ENCODE data around the gene IL11.
A peak's percentile ranks its signal among the peaks of the same experiment; 100 is the strongest.

Gene IL11

DNA sequence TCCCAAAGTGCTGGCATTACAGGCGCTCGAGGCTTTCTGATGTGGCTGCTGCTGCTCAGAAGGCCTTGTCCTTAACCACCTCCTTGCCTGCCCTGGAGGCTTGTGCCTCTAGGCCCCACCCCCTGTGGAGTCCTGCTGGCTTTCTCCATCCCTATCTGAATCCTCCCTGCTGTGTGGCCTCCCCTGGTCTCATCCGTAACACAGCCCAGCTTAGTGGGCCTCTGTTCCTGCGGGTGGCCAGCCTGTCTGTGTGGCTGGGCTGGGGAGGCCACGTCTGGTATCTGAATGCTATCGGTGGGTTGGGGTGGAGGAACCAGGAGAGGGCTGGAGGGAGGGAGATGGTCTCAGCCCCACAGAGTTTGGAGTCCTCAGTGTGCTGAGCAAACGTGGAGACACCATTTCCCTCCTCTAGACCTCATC lies 20.2 kb upstream of the IL11 start:
- DNase-seq: no peak

DNA sequence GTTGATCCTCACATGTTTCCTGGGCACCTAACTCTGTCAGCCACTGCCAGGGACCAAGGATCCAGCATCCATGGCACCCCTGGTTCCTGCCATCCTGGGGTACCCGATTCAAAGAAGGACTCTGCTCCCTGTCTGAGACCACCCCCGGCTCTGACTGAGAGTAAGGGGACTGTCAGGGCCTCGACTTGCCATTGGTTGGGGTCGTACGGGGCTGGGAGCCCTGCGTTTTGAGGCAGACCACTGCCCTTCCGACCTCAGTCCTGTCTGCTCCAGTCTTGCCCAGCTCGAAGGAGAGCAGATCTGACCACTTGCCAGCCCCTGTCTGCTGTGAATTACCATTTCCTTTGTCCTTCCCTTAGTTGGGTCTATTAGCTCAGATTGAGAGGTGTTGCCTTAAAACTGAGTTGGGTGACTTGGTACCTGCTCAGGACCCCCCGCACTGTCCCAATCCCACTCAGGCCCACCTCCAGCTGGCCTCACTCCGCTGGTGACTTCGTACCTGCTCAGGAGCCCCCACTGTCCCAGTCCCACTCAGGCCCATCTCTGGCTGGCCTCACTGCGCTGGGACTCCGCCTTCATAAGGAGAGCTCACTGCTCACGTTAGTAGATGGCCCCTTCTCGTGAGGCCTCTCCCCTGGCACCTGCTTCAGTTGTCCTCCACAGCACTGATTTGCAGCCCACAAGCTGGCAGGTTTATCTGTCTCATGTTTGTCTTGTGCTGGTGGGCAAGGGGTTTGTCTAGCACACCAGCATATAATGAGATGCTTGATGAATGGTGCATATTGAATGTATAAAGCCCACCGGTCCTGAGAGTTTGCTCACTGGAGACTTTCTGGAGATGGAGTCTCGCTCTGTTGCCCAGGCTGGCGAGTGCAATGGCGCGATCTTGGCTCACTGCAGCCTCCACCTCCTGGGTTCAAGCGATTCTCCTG lies 19.4 kb upstream of the IL11 start:
- no peak for DNase-seq

DNA sequence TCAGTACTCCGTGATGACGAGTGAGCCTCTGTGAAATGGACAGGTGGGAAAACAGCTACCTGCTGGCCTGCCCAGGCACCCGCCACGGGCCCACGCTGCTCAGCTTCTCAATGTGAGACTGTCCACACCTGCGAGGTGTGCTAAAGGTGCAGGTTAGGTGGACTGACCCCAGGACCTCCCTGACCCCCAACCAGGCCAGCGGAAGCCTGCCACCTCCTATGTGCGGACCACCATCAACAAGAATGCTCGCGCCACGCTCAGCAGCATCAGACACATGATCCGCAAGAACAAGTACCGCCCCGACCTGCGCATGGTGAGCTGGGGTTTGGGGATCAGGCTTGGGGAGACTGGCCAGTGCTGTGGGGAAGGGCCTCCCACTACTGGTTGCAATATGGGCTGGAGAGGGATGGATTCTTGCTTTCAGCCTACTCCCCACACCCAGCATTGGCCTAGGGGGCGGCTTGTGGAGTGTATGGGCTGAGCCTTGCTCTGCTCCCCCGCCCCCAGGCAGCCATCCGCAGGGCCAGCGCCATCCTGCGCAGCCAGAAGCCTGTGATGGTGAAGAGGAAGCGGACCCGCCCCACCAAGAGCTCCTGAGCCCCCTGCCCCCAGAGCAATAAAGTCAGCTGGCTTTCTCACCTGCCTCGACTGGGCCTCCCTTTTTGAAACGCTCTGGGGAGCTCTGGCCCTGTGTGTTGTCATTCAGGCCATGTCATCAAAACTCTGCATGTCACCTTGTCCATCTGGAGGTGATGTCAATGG lies 17.7 kb upstream of the IL11 start:
- no peak for DNase-seq

GRCh38 chr19:55386493-55386971 lies 16.3 kb upstream of the IL11 start:
- DNase-seq: no peak

GRCh38 chr19:55385724-55386492 lies 15.6 kb upstream of the IL11 start, which contains the start of gene RPL28:
Gene RPL28 (plus strand): TSS chr19:55385932. CDS start chr19:55386358, 426 bp downstream.
- DNase-seq: peak; percentile 98

DNA sequence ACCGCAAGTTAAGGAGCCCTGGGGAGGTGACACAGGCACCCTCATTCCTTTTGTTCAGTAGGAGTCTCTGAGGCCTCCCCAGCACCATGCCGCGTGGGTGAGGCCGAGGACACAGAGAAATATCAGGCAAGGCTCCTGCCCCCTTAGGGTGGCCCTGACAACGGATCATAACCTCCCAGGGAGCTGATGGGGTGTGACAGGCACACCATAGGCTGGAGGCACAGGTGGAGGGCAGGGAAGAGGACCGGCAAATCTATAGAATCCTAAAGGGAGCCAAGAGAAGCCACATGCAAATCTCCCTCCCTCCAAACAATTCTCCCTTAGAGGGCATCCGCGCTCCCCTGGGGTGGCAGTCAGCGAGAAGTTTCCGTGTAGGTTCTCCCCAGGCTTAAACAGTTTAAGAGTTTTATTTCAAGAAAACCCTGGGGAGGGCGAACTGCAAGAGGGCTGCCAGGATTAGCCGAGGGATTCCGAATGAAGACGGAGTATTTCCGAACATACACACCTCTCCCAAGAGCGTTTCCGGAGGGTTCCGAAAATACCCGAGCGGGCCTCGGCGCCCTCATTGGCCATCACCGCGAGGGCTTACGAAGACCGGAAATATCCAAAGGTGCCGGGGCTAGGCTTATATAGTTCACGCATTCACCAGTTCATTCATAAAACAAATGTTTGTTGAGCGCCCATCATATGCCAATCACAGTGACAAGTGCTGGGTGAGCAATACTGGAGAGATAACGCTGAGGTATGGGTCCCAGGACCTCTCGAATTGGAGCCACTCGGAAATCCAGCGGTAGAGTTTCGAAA lies 14.9 kb upstream of the IL11 start:
- peak; percentile 92 for DNase-seq

GRCh38 chr19:55384131-55384919 lies 14.1 kb upstream of the IL11 start, which contains the start of gene TMEM238:
Gene TMEM238 (minus strand): TSS chr19:55384292. CDS start chr19:55384259, 33 bp downstream.
- DNase-seq: peak; percentile 45

DNA sequence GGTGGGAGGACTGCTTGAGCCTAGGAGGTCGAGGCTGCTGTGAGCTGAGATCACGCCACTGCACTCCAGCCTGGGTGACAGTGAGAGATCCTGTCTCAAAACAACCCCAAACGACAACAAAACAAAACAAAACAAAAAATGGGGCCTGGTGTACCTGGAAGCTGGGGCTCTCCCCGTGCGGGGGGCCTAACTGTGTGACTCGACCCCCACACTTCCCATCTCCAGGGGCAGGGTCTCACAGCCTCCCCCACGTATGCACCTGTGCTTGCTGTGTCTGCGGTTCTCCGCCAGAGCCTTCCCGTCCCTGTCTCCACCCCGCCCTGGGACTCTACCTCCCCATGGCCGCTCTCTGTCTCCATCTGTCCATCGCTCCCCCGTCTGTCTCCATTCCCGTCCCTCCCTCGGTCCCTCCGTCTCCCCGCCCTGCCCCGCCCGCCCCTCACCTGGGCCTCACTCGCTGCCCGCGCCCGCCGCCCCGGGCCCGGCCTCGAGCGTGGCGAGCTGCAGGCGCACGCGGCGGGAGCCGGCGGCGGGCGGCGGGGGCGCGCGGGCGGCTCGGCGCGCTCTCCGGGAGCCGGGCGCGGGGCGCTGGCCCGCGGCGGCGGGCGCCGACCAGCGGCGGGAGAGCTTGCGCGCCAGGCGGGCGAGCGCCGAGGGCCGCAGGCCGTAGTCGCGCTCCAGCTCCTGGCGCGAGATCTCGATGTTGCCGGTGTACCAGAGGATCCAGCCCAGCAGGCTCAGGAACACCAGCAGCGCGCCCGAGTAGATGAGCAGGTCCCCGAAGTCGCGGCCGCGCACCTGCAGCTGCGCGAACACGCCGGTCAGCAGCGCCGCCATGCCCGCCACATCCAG lies 13.2 kb upstream of the IL11 start:
- DNase-seq: peak; percentile 45

- no peak for DNase-seq
Observed at GRCh38 chr19:55382522-55383054, 12.3 kb upstream of the IL11 start.

DNA sequence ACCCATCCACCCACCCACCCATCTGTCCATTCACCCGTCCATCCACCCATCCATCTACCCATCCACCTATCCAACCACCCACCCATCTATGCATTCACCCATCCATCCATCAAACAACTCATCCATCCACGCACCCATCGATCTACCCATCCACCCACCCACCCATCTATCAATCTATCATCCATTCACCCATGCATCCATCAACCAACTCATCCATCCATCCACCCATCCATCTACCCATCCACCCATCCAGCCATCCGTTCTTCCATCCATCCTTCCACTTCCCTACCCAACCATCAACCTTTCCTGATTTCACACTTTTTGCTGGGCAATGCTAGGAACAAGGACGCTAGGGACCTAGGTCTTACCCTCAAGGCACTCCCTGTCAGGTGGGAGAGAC lies 11.8 kb upstream of the IL11 start:
- no peak for DNase-seq

DNA sequence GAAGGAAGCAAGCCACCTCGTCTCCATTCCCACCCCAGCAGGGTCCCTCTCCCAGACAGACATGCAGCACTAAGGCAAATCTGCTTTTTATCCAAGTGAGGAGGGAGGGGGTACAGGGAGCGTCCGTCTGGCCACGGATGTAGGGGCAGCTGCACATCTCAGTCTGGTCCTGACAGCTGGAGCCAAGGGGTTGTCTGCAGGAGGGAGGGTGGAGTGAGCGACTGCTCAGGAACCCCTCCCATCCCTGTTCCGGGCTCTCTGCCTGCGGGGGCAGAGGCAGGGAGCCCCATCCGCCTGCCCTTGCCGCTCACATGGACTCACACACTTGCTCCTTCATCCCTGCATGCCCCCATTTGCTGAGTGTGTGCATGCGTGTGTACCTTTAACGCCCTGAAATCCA lies 8.9 kb upstream of the IL11 start:
- no peak for DNase-seq

DNA sequence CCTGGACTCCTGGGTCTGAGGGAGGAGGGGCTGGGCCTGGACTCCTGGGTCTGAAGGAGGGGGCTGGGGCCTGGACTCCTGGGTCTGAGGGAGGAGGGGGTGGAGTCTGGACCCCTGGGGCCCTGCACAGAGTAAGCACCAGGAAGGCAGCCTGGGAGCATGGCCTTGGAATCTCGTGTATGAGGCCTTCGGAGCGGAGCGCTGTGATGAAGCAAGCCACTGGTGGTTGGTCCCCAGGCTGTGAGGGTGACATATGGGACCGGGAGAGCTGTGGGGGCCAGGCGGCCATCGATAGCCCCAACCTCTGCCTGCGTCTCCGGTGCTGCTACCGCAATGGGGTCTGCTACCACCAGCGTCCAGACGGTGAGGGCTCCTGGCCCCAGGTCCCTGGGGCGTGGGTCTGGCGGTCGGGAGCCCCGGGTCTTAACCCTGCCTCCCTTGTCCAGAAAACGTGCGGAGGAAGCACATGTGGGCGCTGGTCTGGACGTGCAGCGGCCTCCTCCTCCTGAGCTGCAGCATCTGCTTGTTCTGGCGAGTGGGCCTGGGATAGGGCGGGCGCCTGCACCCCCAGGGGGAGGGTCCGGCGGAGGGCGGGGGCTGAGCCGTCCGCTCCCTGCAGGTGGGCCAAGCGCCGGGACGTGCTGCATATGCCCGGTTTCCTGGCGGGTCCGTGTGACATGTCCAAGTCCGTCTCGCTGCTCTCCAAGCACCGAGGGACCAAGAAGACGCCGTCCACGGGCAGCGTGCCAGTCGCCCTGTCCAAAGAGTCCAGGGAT lies 7.3 kb upstream of the IL11 start:
- DNase-seq: no peak

GRCh38 chr19:55376241-55376933 lies 6.1 kb upstream of the IL11 start, which contains the start of gene TMEM190:
Gene TMEM190 (plus strand): TSS chr19:55376826. CDS start chr19:55376854, 28 bp downstream.
- DNase-seq: no peak

GRCh38 chr19:55373993-55374757 lies 3.9 kb upstream of the IL11 start:
- no peak for DNase-seq

- DNase-seq: no peak
Observed at GRCh38 chr19:55373306-55373992, 3.2 kb upstream of the IL11 start.

DNA sequence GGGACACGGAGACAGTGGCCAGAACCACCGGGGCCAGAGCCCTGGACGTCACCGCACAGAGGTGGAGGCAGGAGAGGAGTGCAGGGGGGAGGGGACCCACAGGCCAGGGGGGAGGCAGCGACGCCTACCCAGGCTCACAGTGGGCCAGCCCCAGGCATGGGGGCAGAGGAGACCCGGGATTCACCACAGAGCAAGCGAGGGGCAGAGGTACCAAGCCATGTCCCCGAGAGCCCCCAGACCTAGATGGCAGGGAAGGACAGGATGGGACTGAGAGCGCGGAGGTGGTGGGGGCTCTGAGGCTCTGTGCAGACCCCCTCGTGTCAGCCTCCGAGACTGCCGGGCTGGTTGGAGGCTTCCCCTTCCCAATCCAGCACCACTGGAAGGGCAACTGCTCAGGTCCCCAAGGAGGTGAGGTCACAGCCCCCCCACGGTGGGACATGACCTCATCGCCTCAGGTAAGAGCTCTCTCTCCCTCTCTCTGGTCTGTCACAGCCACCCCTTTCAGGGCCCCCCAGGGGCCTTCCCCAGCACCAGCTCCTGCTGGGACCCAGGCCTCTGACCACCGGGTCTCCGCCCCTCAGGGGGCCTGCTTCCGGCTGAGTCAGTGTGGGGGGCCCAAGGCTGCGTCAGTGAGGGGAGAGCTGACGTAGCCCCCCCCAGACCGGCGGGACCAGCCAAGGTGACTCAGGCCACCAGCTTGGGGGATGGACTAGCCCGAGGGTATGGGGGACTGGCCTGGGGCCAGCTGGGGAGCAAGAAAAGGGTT lies 2.2 kb upstream of the IL11 start:
- no peak for DNase-seq
